Right ventricle myocardium inferior (tissue), 1 donor: ENCODE measurements around the gene SDHB. TPM values are rescaled to one million over a fixed set of nuclear protein-coding genes. Genes with fewer than 3 reads are reported as not detected.
A peak's percentile ranks its signal among the peaks of the same experiment; 100 is the strongest.

Experiments used
- ATAC-seq: fragments of 200-7000 bp; cut with Tn5 transposase; one replicate; pipeline ENCODE4 v1.9.1; 2020; ENCODE audit warnings: mild to moderate bottlenecking, moderate library complexity
- DNase-seq: peaks from one replicate; pipeline ENCODE4 v3.0.0; 2021; ENCODE audit errors: missing footprints
- intact Hi-C: fragments of 100-400 bp; cut with DNase I; formaldehyde crosslinking; loops from one replicate; pipeline ENCODE4 v1.11.0; 2022
- total RNA-seq: library from RNA; stranded (reverse); fragmentation: NEBNext Ultra II Directional; extraction: Animal tissue kit (Norgen Biotek cat#: 25700); gene quantifications from one replicate; pipeline ENCODE4 v1.2.1, GENCODE V29; 2021
- donor health status: DM: no; HTN: yes; CAD: no; lungs with severe emphysema.

The SDHB gene
- total RNA-seq, 1 donor from 2014 or later: 433 TPM

DNA sequence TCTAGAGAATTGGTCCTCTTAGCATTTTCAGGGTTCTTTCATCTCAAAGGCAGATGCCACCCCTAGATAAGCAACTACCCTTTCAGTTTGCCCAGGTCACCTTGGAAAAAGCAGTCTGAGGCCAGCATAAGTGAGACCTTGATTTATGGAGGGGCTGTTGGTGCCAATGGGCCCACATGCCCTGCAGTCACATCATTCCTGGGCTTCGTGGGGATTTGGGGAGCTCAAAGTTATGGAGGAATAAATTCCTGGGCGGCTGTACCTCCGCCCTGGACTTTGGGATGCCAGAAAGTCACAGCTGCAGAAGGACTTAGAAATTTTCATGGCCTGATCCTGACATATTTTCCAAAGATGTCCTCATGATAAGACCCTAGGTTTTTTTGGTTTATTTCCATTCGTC, 2.7 kb upstream of the SDHB start:
- no peak for ATAC-seq
- no peak for DNase-seq
- intact Hi-C loops: no loop called here

DNA sequence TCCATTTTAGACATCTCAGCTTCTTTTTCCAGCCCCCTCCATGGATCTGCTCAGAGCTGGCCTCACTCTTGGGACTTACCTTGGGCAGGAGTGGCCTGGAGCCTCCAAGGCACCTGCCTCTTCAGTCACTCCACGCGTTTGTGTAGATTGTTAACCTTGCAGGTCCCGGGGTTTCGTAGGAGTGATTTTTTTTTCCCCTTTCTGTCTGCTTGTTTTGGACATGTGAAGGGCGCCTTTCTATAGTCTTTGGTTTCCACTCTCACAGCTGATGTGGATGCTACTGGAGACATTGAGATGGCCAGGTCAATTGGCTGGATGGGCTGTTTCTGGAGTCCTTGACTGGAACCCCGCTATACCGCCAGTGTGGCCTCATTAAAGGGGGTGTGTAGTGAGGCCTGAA, 2.0 kb upstream of the SDHB start:
- intact Hi-C loops: no loop called here
- no peak for DNase-seq
- ATAC-seq: no peak

DNA sequence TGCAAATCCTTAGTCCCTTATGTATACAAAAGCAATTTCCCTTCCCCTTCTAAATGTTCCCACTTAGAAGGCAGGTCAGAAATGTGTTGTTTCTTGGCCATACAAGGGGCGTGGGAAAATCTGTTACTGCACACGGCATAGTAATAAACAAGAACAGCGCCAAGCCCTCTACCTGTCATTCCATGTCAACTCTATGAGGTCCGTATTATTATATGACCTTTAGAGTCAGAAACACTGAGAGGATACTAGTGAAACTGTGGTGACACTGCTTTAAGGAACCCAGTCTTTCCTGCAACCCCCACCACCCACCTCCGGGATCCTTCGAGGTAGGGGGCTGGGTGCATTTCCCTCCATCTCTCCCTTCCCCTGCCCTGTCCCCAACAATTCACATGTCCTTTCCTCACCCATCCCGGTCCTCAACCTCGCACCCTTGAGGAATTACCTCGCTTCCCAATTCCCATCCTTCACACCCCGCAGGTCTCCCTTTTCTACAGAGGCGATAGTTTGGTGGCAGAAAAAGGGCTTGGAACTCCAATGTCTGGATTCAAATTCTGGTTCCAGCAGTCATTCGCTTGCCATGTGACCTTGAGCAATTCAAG, 647 bp downstream of the SDHB start:
- DNase-seq (no peak), ATAC-seq (no peak)
- intact Hi-C loops: loop anchor here (5.0 kb wide), 1 partner anchor 41 kb away; the partner anchor contains the start of gene ATP13A2

DNA sequence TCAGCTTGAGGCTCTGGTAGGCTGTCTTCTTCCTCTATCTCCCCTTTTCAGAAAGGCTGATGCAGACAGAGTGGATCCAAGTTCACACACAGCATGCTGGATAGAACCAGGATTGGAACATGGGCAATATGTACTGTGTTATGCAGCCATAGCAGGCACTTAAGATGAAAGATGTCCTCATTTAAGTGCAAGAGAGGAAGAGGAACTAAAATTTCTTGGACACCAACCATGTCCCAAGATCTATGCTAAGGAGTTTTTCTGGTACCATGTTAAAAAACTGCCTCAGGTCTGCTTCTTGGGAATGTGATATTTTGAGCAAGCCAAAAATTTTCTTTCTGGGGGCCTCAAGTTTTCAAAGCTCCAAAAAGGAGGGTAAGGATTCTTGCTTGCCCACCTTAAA, 1.2 kb downstream of the SDHB start:
- intact Hi-C loops: loop anchor here (5.0 kb wide), 1 partner anchor 40 kb away; the partner anchor contains the start of gene ATP13A2
- DNase-seq (no peak), ATAC-seq (no peak)

DNA sequence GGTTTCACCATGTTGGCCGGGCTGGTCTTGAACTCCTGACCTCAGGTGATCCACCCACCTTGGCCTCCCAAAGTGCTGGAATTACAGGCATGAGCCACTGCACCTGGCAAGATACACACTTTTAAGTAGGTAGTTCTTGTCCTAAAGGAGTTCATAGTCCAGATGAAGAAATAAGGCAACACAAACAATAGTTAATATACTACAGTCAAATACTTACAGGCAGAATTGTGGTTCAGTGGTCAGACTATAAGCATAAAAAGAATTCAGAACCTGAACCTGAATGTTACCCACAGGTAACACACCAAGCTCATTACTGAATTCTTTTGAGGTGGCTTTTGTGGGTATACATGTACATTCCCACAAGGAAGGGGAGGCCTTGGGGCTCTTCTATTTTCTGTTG, 1.8 kb downstream of the SDHB start:
- DNase-seq (no peak), ATAC-seq (no peak)
- intact Hi-C loops: loop anchor here (5.0 kb wide), 1 partner anchor 40 kb away; the partner anchor contains the start of gene ATP13A2

DNA sequence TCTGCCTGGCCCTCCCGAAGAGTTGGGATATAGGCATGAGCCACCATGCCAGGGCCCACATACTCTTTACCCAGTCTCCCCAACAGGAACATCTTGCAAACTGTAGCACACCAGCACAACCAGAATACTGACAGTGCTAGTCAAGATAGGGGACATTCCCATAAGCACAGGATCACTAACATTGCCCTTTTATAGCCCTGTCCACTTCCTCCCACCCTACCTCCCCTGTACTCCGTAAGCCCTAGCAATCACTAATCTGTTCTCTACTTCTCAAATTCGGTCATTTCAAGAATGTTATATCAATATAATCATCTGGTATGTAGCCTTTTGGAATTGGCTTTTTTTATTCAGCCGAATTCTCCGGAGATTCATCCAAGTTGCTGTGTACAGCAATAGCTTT, 5.9 kb downstream of the SDHB start:
- ATAC-seq (no peak), DNase-seq (no peak)
- intact Hi-C loops: loop anchor here (5.0 kb wide), 1 partner anchor 96 kb away; no protein-coding TSS in a partner anchor

DNA sequence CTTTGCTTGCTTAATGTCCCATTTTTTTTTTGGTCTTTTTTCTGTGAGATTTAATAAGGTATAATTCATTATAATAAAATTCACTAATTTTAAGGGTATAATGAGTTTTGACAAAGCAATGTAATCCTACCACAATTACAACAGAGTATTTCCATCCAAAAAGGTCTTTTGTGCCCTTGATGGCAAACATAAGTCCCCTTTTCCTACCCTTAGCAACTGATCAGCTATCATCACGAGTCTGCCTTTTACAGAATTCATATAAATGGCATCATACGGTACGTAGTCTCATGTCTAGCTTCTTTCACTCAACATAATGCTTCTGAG, 7.5 kb downstream of the SDHB start:
- ATAC-seq (no peak), DNase-seq (no peak)
- intact Hi-C loops: loop anchor here (5.0 kb wide), 1 partner anchor 94 kb away; no protein-coding TSS in a partner anchor

DNA sequence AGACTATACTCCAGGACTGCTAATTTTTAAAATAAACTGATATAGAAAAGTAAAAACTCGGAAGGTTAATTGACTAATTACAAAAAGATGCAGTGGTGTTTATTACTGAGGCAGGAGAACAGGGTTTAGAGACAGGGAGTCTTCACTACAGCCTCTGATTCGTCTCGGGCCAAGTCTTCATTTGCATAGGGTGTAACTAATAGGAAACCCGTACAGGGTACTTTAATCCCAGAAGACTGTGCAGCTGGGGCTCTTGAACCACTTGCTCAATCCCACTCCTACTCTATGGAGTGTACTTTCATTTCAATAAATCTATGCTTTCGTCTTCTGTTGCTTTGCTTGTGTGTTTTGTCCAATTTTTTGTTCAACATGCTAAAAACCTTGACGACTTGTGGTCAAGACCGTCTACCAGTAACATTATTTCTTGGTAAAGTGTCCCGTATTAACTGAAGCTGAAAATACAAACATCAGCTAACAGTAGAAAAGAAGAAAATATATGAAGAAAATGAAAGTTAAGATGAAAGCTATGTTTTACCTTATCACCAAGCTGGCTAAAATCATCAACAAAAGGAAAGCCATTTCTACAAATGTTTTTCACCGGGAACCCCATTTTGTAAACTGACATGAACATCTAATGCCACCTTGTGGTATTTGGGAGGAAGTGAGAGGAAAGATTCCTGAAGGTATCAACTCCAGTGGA, 8.0 kb downstream of the SDHB start:
- peak; percentile 80 for ATAC-seq
- intact Hi-C loops: loop anchor here (5.0 kb wide), 1 partner anchor 93 kb away; no protein-coding TSS in a partner anchor
- DNase-seq: no peak

DNA sequence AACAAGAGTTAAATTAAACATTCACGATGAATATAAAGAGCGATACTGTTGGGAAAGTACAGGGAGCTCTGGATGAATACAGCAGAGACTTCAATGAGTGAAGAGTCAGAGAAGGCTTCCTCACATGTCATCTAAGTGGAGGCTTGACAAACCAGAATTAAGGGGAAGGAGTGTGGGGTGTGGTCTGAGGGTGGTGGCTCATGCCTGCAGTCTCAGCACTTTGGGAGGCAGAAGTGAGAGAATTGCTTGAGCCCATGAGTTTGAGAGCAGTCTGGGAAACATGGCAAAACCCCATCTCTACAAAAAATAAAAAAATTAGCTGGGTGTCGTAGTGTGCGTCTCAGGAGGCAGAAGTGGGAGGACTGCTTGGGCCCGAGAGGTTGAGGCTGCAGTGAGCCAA, 8.7 kb downstream of the SDHB start:
- no peak for DNase-seq
- intact Hi-C loops: loop anchor here (5.0 kb wide), 1 partner anchor 93 kb away; no protein-coding TSS in a partner anchor

DNA sequence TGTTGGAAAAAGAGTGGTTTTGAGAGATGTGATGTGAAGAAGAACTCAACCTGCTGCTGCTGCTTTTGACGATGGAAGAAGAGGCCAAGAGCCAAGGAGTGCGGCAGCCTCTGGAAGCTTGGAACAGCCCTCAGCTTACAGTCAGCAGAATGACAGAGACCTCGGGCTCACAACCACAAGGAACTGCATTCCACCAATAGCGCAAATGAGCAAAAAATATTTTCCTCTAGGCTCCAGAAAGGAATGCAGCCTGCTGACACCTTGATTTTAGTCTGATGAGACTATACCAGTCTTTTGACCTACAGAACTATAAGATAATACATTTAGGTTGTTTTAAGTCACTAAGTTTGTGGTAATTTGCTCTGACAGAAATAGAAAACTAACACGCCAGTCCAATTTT, 10.2 kb downstream of the SDHB start:
- intact Hi-C loops: no loop called here
- ATAC-seq (no peak), DNase-seq (no peak)

More for the DNA sequence above, 8.7 kb downstream of the SDHB start:
- peak; percentile 61 for ATAC-seq

DNA sequence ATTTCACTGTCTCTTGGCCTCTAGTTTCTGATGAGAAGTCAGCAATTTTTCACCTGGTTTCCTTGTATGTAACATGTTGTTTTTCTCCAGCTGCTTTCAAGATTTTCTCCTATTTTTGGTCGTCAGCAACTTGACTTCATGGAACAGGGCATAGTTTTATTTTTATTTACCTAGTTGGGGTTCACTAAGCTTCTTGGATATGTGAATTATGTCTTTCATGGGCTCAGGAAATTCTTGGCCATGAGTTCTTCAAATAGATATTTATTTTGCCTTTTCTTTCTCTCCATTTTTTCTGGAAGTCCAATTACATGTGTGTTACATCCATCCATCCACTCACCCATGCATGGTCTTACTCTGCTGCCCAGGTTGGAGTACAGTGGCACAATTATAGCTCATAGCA, 13.7 kb downstream of the SDHB start:
- DNase-seq (no peak), ATAC-seq (no peak)
- intact Hi-C loops: no loop called here

DNA sequence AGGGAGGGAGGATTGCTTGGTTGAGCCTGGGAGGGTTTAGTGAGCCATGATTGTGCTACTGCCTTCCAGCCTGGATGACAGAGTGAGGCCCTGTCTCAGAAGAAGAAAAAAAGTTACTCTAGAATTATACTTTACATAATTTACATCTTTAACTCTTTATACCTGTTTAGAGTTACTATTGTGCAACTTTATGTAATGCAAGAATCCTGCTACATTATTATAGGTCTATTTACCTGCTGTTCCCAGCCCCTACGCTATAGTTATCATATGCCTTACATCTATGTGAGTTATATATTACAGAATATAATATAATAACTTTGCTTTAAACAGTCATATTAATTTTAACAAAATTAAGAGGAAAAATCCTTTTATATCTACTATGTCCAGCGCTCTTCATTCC, 14.3 kb downstream of the SDHB start:
- DNase-seq (no peak), ATAC-seq (no peak)
- intact Hi-C loops: no loop called here

DNA sequence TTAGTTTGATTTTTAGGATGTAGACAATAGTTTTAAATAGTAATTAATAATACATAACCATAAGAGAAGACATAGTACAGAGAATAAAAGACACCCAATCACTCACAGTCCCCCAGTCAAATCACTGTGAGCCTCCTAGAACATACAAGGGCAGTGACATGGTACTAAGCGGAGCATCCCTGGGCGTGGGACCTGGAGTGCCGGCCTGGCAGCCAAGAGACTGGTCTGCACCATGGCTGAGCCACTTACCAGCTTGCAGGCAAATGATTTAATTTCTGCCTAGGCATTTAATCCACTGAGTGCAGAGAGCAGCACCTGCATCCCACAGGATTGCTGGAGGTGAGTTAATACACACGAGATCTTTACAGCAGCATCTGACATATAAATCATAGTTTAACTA, 20.4 kb downstream of the SDHB start:
- ATAC-seq: no peak
- intact Hi-C loops: no loop called here
- no peak for DNase-seq

DNA sequence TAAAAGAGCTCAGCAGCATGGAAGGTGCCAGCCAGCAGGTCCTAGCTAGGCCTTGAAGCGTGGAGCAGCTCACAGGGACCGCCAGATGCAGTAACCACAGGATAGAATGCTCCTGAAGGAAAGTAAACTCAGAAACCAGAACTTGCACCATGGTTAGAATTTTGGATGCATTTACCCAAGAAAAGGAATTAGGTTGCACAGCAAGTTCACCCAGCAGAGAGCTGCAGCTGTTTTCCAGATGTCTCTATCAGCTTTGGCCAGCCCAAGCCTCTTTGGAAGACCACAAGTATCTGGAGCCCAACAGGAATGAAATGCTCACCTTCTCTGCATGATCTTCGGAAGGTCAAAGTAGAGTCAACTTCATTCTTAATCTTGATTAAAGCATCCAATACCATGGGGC, 21.1 kb downstream of the SDHB start:
- DNase-seq: no peak
- ATAC-seq: no peak
- intact Hi-C loops: no loop called here

DNA sequence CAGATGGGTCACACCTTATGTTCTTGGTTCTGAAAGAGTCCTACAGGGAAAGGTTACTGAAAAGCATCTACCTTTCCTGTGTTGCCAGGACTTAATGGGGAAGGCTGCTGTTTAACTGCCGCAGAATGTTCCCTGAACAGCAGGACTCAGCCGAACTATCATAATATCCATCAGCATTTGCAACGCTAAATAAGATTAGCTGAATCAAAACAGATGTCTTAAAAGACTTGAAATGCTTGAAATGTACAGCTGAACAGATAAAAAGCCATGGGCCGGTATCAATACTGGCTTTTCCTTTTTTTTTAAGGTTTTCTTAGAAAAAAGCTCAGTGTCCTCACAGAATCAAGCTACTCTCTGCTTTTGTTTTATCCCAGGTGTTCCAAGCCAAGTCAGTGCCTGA, 22.4 kb downstream of the SDHB start:
- DNase-seq: no peak
- ATAC-seq: no peak
- intact Hi-C loops: no loop called here

DNA sequence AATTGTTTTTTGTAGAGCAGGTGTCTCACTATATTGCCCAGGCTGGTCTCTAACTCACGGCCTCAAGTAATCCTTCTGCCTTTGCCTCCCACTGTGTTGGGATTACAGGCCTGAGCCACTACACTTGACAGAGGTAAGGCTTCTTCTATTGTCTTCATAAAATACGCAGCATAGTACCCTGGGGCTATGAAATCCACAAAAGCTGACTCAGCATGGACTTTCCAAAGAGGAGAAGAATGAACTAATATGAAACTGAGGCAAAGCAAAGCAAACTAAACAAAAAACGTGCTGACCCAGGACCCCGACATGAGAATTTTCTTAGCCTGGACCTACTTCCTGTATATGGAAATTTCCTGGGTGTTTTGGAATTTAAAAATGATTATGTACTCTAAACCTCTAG, 23.6 kb downstream of the SDHB start:
- intact Hi-C loops: no loop called here
- ATAC-seq (no peak), DNase-seq (no peak)

DNA sequence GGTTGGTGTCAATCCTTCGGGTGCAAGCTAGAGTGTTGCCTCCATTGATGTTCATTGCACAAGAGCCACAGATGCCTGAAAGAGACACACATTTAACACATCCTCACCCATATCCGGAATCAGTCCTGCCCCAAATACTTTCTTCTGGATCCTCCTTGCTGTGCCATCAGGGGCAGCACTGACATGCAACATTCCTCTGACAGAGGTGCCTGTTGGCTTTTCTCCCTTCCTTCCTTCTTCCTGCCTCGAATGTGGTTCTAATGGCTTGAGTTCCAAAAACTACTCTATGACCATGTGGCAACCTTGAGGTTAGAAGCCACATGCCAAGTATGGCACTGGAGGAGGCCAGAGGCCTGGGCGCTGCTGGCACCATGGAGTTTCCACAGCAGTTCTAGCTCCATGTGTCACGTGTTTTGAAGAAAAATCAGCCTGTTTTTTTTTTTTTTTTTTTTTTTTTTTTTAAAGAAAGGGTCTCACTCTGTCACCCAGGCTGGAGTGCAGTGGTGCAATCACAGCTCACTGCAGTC, 25.1 kb downstream of the SDHB start:
- DNase-seq (no peak), ATAC-seq (no peak)
- intact Hi-C loops: no loop called here

DNA sequence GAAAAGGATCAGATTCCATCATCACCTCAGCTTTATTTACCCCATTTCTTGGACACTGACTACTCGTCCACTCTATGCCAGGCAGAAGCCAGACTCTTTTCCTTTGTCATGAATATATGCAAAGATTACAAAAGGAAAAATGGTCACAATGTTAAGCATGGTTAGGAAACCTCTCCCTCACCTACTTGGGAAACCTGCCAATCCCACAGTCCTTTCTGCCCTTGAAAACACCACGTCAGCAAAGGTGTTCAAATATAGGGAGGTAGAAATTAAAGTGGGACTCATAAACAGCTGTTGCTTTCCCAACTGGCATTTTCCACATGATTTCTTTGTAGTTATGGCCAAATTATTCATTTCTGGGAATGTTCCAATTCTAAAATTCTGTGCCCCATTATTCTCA, 25.9 kb downstream of the SDHB start:
- no peak for ATAC-seq
- DNase-seq: no peak
- intact Hi-C loops: no loop called here

DNA sequence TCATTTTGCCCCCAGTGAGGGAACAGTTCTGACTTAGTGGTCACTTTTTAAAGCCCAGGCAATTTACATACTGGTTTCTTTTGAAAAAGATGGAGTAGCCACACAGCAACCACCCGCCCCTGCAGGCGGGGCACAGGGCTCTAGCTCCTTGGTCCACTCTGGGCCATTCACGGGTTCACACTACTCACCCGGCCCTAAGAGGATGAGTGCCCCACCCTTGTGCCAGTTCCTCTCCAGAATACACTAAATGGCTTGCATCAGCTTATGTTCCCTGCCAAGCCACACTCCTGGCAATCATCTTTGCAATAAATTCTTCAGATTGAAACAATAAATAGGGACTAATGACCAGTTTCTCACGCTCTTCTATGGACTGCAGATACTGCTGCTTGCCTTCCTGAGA, 26.4 kb downstream of the SDHB start:
- intact Hi-C loops: no loop called here
- ATAC-seq (no peak), DNase-seq (no peak)

DNA sequence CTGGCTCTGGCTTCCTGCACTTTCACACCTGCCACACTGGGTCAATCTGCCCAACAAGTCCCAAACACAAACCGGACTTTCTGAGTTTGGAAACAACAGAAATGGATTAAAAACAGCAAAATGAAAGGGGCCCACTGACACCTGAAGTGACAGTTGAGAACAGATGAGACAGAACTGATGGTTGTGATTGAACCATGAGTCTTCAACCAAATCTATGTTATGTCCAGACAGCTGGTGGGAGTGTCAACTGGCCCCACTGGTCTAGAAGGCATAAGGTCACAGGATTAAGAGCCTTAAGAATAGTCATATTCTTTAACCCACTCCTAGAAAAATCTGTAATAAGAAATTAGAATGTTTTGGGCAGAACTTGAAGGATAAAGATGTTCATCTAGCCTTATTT, 29.1 kb downstream of the SDHB start:
- intact Hi-C loops: no loop called here
- ATAC-seq (no peak), DNase-seq (no peak)
